SK-N-SH (cell line): ENCODE results near the gene SERPINA1. TPM values are rescaled to one million over a fixed set of nuclear protein-coding genes. Genes with fewer than 3 reads are reported as not detected.
"Not testable (repeated sequence)": the region's sequence is repeated elsewhere in the genome, so short reads cannot be mapped to it uniquely, and the experiment has no call there.

Experiments
- CTCF ChIA-PET: fragments of 300-600, 350-600 bp; formaldehyde crosslinking; extraction: SDS; loops from one replicate; lab custom pipeline; 2021; lab: Yijun Ruan, JAX
- POLR2A ChIA-PET: fragments of 350-600 bp; sonication (Branson Sonifier 250); formaldehyde crosslinking; extraction: SDS; loops from one replicate; lab custom pipeline; 2020; ENCODE audit warnings: antibody characterized with exemption, inconsistent platforms; lab: Yijun Ruan, JAX
- DNase-seq: peaks from one replicate; pipeline ENCODE4 v3.0.0; 2012
- H2AFZ ChIP-seq: fragments of 200-600 bp; sonication (generic); 2 replicates; pipeline ENCODE4 v1.8.1; 2016; ENCODE audit warnings: antibody characterized with exemption, mild to moderate bottlenecking, low read depth
- H3F3A ChIP-seq: fragments of 200-600 bp; sonication (generic); replicated peaks from 2 replicates; pipeline ENCODE3; 2016; ENCODE audit warnings: antibody characterized with exemption, mild to moderate bottlenecking; ENCODE audit not compliant: insufficient read depth
- H3K27ac ChIP-seq, 2 experiments: fragments of 200-500 bp in 1 of 2; fragments of 200-600 bp in 1 of 2; sonication (Bioruptor generic) in 1 of 2; sonication (generic), shearing (Covaris generic) in 1 of 2; 2 replicates each; pipeline versions ENCODE4 v1.5.1 to v1.6.1; 2014 to 2016; ENCODE audit warnings: low read depth in 2 of 2, inconsistent platforms in 1 of 2, low read length in 1 of 2, mild to moderate bottlenecking in 1 of 2, mixed read lengths in 1 of 2
- H3K27me3 ChIP-seq: fragments of 200-600 bp; sonication (generic), shearing (Covaris generic); 2 replicates; pipeline ENCODE4 v1.6.1; 2016; ENCODE audit warnings: mixed run types; ENCODE audit not compliant: insufficient read depth
- H3K36me3 ChIP-seq, 2 experiments: fragments of 200-500 bp in 1 of 2; fragments of 200-600 bp in 1 of 2; sonication (Bioruptor generic) in 1 of 2; sonication (generic) in 1 of 2; replicated peaks in 1 of 2; 2 replicates each; pipeline versions ENCODE3 to v1.5.1; 2014 to 2016; ENCODE audit warnings: low read length in 1 of 2, mild to moderate bottlenecking in 1 of 2; ENCODE audit not compliant: insufficient read depth in 2 of 2, control insufficient read depth in 1 of 2
- H3K4me1 ChIP-seq, 2 experiments: fragments of 200-500 bp in 1 of 2; fragments of 200-600 bp in 1 of 2; sonication (Bioruptor generic) in 1 of 2; sonication (generic), shearing (Covaris generic) in 1 of 2; 2 replicates each; pipeline versions ENCODE4 v1.5.1 to v1.6.1; 2014 to 2016; ENCODE audit warnings: low read depth in 1 of 2, low read length in 1 of 2, mixed run types in 1 of 2; ENCODE audit not compliant: insufficient read depth in 2 of 2, control insufficient read depth in 1 of 2
- H3K4me2 ChIP-seq: fragments of 200-600 bp; sonication (generic), shearing (Covaris generic); 2 replicates; pipeline ENCODE4 v1.6.1; 2017; ENCODE audit warnings: mixed run types
- H3K4me3 ChIP-seq, 2 experiments: fragments of 200-500 bp in 1 of 2; fragments of 200-600 bp in 1 of 2; sonication (Bioruptor generic) in 1 of 2; sonication (generic), shearing (Covaris generic) in 1 of 2; 2 replicates each; pipeline versions ENCODE4 v1.5.1 to v1.8.1; 2014 to 2016; ENCODE audit warnings: low read depth in 2 of 2, inconsistent platforms in 1 of 2, low read length in 1 of 2, mild to moderate bottlenecking in 1 of 2, mixed read lengths in 1 of 2, moderate library complexity in 1 of 2
- H3K79me2 ChIP-seq: fragments of 200-600 bp; sonication (generic); 2 replicates; pipeline ENCODE4 v1.8.1; 2017; ENCODE audit warnings: mild to moderate bottlenecking; ENCODE audit not compliant: insufficient read depth
- H3K9ac ChIP-seq: fragments of 200-600 bp; sonication (generic); 2 replicates; pipeline ENCODE4 v1.6.1; 2017; ENCODE audit warnings: mixed run types
- H3K9me2 ChIP-seq: fragments of 200-600 bp; sonication (generic); 2 replicates; pipeline ENCODE4 v1.6.1; 2017; ENCODE audit warnings: mixed run types
- H3K9me3 ChIP-seq: fragments of 200-600 bp; sonication (generic); 2 replicates; pipeline ENCODE4 v1.6.1; 2017; ENCODE audit warnings: mixed run types, mild to moderate bottlenecking, moderate library complexity
- H4K20me1 ChIP-seq: fragments of 200-600 bp; sonication (generic); 2 replicates; pipeline ENCODE4 v1.6.1; 2017; ENCODE audit warnings: mild to moderate bottlenecking, mixed run types; ENCODE audit not compliant: insufficient read depth
- GATA2 ChIP-seq: sonication (generic); formaldehyde crosslinking; IDR thresholded peaks from 2 replicates; pipeline ENCODE4 v1.5.0; 2020; ENCODE audit warnings: mild to moderate bottlenecking, missing genetic modification reagents
- NFIC ChIP-seq: IDR thresholded peaks from 2 replicates; pipeline ENCODE4 v1.4.0; 2012; ENCODE audit warnings: borderline replicate concordance
- NRF1 ChIP-seq: IDR thresholded peaks from 2 replicates; pipeline ENCODE4 v1.6.1; 2012; ENCODE audit warnings: low read depth, mild to moderate bottlenecking, low read length
- RAD21 ChIP-seq: IDR thresholded peaks from 2 replicates; pipeline ENCODE4 v1.6.1; 2012; ENCODE audit warnings: mild to moderate bottlenecking, low read length
- SIN3A ChIP-seq: IDR thresholded peaks from 2 replicates; pipeline ENCODE4 v1.6.1; 2012; ENCODE audit warnings: low read depth, mild to moderate bottlenecking, low read length, moderate library complexity, borderline replicate concordance
- SMC3 ChIP-seq: IDR thresholded peaks from 2 replicates; pipeline ENCODE4 v1.6.1; 2012; ENCODE audit warnings: low read depth, low read length, improper control_type of control experiment
- WGBS: methylation state at CpG from one replicate; pipeline ENCODE4 v1.1.6; 2017; ENCODE audit warnings: low lambda C conversion rate; 5-methylcytosine and 5-hydroxymethylcytosine counted together
- polyA plus RNA-seq, 3 experiments: library from polyadenylated mRNA; depleted of rRNA; stranded (reverse); fragments of >200 nt; gene quantifications; 2 replicates each; pipeline ENCODE4 v1.2.3, GENCODE V29; 2012
- TF ChIP-seq, protein P1 (sequence below): IDR thresholded peaks from 2 replicates; pipeline ENCODE4; 2012
- TF ChIP-seq, protein P2 (sequence below): fragments of 200-600 bp; sonication (generic); IDR thresholded peaks from 2 replicates; pipeline ENCODE4 v1.6.1; 2017; ENCODE audit warnings: antibody characterized with exemption, mild to moderate bottlenecking, moderate library complexity
- TF ChIP-seq, protein P3 (sequence below): IDR thresholded peaks from 2 replicates; pipeline ENCODE4 v1.4.0; 2012; ENCODE audit warnings: low read depth

Gene SERPINA1
- polyA plus RNA-seq, 1 of the 3 experiments (the other 2 are of a cell fraction) = 11.3 TPM

DNA sequence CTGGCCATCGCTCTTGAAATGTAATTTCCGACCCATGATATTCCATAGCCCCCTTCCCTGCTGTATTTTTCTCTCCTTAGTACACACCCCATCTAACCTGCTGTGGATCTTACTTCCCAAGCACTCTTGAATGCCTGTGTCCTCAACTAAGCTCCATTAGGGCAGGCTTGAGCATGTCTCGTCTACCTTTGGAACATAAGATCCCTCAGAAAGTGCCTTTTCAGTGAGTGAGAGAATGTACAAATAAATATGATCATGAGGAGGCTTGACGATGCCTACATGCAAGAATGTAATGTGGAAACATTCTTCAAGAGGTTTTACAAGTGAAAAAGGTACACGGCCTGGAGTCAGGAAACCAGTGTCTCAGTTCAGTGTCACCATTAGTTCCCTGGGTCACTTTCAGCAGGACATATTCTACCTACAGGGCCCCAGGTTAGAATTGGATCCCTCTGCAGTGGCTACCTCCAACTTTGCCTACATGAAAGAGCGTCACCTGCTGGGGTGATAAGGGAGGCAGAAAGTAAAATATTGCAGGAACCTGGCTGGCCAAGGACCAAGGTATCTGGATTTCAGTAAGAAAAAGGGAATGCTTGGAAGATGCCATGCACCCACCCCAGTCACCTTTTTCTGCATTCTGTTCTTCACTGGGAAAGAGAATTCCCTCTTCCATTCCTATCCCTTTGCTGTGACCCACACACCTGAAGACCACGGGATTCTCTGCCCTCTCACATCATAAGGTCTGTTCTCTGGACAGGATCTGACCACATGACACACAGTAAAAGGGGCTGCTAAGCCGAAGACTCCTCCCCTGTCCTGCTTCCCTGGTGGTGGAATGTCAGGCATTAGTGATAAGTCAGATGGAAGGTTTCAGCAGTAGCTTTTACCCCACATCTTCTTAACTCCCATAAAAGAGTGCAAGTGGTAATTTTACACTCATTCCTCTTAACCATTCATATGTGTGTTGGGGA, 24.6 kb upstream of the SERPINA1 start:
- no peak overlapping the region for H3K27ac ChIP-seq
- CTCF ChIA-PET = interaction anchor here (0.6 to 3.7 kb wide), 3 partner anchors 10 to 73 kb away, joined by 3 to 18 read pairs (median 10); no protein-coding TSS in a partner anchor
- H4K20me1 ChIP-seq = no peaks in the 10 kb centered on the region
- H3K4me2 ChIP-seq = no peak overlapping the region
- WGBS = 17% methylated on average over 8 of the region's 8 CpGs
- no peaks in the 10 kb centered on the region for H3K9me3 ChIP-seq
- H3K4me3 ChIP-seq = no peak overlapping the region
- DNase-seq = no peak
- H3K4me1 ChIP-seq = no peaks in the 10 kb centered on the region
- no peaks in the 10 kb centered on the region for H3K79me2 ChIP-seq
- no peaks in the 10 kb centered on the region for H3F3A ChIP-seq
- H3K9me2 ChIP-seq = no peaks in the 10 kb centered on the region
- no peak overlapping the region for H3K9ac ChIP-seq
- no peaks in the 10 kb centered on the region for H3K36me3 ChIP-seq
- POLR2A ChIA-PET = no interaction called here
- TF ChIP-seq RAD21 = peak; percentile 43
- TF ChIP-seq, protein P1, sequence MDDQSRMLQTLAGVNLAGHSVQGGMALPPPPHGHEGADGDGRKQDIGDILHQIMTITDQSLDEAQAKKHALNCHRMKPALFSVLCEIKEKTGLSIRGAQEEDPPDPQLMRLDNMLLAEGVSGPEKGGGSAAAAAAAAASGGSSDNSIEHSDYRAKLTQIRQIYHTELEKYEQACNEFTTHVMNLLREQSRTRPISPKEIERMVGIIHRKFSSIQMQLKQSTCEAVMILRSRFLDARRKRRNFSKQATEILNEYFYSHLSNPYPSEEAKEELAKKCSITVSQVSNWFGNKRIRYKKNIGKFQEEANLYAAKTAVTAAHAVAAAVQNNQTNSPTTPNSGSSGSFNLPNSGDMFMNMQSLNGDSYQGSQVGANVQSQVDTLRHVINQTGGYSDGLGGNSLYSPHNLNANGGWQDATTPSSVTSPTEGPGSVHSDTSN = no peak
- TF ChIP-seq SMC3 = peak; percentile 63
- TF ChIP-seq GATA2 = no peak
- TF ChIP-seq NFIC = no peak
- TF ChIP-seq, protein P2, sequence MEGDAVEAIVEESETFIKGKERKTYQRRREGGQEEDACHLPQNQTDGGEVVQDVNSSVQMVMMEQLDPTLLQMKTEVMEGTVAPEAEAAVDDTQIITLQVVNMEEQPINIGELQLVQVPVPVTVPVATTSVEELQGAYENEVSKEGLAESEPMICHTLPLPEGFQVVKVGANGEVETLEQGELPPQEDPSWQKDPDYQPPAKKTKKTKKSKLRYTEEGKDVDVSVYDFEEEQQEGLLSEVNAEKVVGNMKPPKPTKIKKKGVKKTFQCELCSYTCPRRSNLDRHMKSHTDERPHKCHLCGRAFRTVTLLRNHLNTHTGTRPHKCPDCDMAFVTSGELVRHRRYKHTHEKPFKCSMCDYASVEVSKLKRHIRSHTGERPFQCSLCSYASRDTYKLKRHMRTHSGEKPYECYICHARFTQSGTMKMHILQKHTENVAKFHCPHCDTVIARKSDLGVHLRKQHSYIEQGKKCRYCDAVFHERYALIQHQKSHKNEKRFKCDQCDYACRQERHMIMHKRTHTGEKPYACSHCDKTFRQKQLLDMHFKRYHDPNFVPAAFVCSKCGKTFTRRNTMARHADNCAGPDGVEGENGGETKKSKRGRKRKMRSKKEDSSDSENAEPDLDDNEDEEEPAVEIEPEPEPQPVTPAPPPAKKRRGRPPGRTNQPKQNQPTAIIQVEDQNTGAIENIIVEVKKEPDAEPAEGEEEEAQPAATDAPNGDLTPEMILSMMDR = peak; percentile 58
- TF ChIP-seq SIN3A = no peak
- H3K27me3 ChIP-seq = no peaks in the 10 kb centered on the region
- no peak overlapping the region for H2AFZ ChIP-seq

DNA sequence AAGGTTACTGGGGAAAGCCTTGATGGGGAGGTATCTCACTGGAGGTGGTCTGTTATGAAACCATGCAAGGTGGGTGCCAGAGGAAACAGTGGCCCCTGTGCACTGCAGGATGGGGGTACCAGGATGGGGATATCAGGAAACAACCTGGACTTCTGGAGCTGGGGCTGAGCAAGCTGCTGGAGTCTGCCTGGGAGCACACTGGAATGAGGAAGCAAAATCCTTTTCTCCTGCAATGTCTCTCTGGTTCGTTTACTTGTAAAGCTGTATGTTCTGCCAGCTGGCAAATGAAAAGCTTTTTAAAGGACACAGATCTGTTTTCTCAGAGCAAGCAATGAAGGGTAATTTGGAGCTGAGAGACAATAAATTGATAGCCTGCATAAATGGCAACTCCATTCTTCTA, 23.2 kb upstream of the SERPINA1 start:
- no peak overlapping the region for H3K4me3 ChIP-seq
- no peaks in the 10 kb centered on the region for H3K36me3 ChIP-seq
- no peaks in the 10 kb centered on the region; the same call in 1 of the 2 replicates for H3K9me3 ChIP-seq
- no peak overlapping the region for H3K4me2 ChIP-seq
- CTCF ChIA-PET = interaction anchor here (1.8 to 3.7 kb wide), 2 partner anchors 11 to 22 kb away, joined by 6 to 18 read pairs; no protein-coding TSS in a partner anchor
- no peak for TF ChIP-seq NRF1
- TF ChIP-seq, protein P3, sequence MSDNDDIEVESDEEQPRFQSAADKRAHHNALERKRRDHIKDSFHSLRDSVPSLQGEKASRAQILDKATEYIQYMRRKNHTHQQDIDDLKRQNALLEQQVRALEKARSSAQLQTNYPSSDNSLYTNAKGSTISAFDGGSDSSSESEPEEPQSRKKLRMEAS = no peak
- H3K27me3 ChIP-seq = no peaks in the 10 kb centered on the region
- no peaks in the 10 kb centered on the region for H4K20me1 ChIP-seq
- POLR2A ChIA-PET = no interaction called here
- no peaks in the 10 kb centered on the region for H3K79me2 ChIP-seq
- H3K27ac ChIP-seq = no peak overlapping the region
- no peaks in the 10 kb centered on the region for H3K4me1 ChIP-seq
- no peak for DNase-seq
- 0% methylated on average over 1 of the region's 1 CpG for WGBS
- H3F3A ChIP-seq = no peaks in the 10 kb centered on the region
- H3K9ac ChIP-seq = no peak overlapping the region
- H3K9me2 ChIP-seq = no peaks in the 10 kb centered on the region
- H2AFZ ChIP-seq = no peak overlapping the region

DNA sequence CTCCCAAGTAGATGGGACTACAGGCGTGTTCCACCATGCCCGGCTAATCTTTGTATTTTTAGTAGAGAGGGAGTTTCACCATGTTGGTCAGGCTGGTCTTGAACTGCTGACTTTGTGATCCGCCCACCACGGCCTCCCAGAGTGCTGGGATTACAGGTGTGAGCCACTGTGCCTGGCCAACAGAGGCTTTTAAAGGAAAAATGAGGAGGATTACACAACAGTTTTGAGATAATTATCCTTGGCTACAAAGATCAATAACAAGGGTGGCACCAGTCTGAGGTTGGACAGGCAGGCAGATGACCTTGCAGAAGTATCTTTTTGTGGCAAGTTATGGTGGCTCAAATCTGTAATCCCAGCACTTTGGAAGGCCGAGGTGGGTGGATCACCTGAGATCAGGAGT, 21.0 kb upstream of the SERPINA1 start:
- H3K79me2 ChIP-seq, H3F3A ChIP-seq, H3K27me3 ChIP-seq, H4K20me1 ChIP-seq, H3K9ac ChIP-seq, H3K9me3 ChIP-seq, H3K4me2 ChIP-seq, H3K36me3 ChIP-seq, H3K9me2 ChIP-seq, H2AFZ ChIP-seq, POLR2A ChIA-PET, H3K4me1 ChIP-seq, DNase-seq, H3K4me3 ChIP-seq, H3K27ac ChIP-seq: not testable (repeated sequence)
- 66% methylated on average over 5 of the region's 5 CpGs for WGBS
- CTCF ChIA-PET = interaction anchor here (0.7 to 1.2 kb wide), 3 partner anchors 14 to 139 kb away, joined by 3 to 4 read pairs (median 3); no protein-coding TSS in a partner anchor
